Measurements from ENCODE around the gene TMEM151B.

- TF ChIP-seq, protein P1, sequence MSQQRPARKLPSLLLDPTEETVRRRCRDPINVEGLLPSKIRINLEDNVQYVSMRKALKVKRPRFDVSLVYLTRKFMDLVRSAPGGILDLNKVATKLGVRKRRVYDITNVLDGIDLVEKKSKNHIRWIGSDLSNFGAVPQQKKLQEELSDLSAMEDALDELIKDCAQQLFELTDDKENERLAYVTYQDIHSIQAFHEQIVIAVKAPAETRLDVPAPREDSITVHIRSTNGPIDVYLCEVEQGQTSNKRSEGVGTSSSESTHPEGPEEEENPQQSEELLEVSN (IDR thresholded peaks at IDR 0.05; ENCODE audit: borderline replicate concordance in 1 of 2, extremely low read depth in 1 of 2, insufficient read depth in 1 of 2, insufficient read length in 1 of 2, low read depth in 1 of 2, low read length in 1 of 2, poor library complexity in 1 of 2, severe bottlenecking in 1 of 2), result no peak
- no peak for TF ChIP-seq DPF2 (IDR thresholded peaks at IDR 0.05)
- no peak for TF ChIP-seq JUND (IDR thresholded peaks at IDR 0.05; ENCODE audit: borderline replicate concordance, low read depth, low read length)
- no peak for TF ChIP-seq JUND (tag; IDR thresholded peaks at IDR 0.05; ENCODE audit: borderline replicate concordance, low read depth, low read length)
- no peak for TF ChIP-seq MAX (CRISPR knock-in tag; IDR thresholded peaks at IDR 0.05)
- no peak for TF ChIP-seq ATF3 (IDR thresholded peaks at IDR 0.05)
- no peak for TF ChIP-seq ATF3 (CRISPR knock-in tag; conservative IDR thresholded peaks at IDR 0.05)
- no peak for TF ChIP-seq PCBP1 (IDR thresholded peaks at IDR 0.05; ENCODE audit: low read depth, low read length, poor library complexity, severe bottlenecking)
- no peak for TF ChIP-seq FOXK2 (conservative IDR thresholded peaks at IDR 0.05 in 1 of 2, IDR thresholded peaks at IDR 0.05 in 1 of 2; ENCODE audit: low read depth in 2 of 2)
- TF ChIP-seq, protein P2, sequence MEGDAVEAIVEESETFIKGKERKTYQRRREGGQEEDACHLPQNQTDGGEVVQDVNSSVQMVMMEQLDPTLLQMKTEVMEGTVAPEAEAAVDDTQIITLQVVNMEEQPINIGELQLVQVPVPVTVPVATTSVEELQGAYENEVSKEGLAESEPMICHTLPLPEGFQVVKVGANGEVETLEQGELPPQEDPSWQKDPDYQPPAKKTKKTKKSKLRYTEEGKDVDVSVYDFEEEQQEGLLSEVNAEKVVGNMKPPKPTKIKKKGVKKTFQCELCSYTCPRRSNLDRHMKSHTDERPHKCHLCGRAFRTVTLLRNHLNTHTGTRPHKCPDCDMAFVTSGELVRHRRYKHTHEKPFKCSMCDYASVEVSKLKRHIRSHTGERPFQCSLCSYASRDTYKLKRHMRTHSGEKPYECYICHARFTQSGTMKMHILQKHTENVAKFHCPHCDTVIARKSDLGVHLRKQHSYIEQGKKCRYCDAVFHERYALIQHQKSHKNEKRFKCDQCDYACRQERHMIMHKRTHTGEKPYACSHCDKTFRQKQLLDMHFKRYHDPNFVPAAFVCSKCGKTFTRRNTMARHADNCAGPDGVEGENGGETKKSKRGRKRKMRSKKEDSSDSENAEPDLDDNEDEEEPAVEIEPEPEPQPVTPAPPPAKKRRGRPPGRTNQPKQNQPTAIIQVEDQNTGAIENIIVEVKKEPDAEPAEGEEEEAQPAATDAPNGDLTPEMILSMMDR (IDR thresholded peaks at IDR 0.05 in 2 of 3, conservative IDR thresholded peaks at IDR 0.05 in 1 of 3; ENCODE audit: insufficient read depth in 2 of 3, low read depth in 1 of 3, low read length in 3 of 3), result no peak
- TF ChIP-seq NFXL1 (CRISPR knock-in tag; IDR thresholded peaks at IDR 0.05), result no peak
- TF ChIP-seq SP1 (CRISPR knock-in tag; IDR thresholded peaks at IDR 0.05), result no peak
- TF ChIP-seq, protein P3, sequence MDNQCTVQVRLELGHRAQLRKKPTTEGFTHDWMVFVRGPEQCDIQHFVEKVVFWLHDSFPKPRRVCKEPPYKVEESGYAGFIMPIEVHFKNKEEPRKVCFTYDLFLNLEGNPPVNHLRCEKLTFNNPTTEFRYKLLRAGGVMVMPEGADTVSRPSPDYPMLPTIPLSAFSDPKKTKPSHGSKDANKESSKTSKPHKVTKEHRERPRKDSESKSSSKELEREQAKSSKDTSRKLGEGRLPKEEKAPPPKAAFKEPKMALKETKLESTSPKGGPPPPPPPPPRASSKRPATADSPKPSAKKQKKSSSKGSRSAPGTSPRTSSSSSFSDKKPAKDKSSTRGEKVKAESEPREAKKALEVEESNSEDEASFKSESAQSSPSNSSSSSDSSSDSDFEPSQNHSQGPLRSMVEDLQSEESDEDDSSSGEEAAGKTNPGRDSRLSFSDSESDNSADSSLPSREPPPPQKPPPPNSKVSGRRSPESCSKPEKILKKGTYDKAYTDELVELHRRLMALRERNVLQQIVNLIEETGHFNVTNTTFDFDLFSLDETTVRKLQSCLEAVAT (IDR thresholded peaks at IDR 0.05), result no peak
Observed at GRCh38 chr6:44302856-44303255, 32.6 kb downstream of the TMEM151B start.

All from K562 (cell line).